ENCODE results near the gene FRZB.

Gene FRZB

DNA sequence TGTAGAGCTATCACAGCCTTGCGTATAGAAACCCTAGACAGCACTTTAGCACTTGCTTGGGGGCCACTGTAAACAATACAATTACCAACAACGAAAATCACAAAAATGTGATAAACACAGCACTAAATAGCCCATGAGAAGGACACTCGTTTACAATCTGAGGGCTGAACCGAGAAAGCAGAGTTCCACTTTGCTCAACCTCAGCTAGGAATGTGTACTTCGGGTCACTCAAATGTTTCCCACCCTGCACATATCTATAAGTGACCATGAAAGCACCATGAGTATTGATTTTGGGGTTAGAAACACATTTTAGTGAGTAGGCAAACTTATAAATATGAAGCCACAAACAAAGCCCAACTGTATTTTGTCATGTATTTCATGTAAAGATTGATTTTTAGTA, 62.3 kb downstream of the FRZB start:
- no peak for DNase-seq (ENCODE audit: low read depth in 3 of 3, low spot score in 1 of 3)

DNA sequence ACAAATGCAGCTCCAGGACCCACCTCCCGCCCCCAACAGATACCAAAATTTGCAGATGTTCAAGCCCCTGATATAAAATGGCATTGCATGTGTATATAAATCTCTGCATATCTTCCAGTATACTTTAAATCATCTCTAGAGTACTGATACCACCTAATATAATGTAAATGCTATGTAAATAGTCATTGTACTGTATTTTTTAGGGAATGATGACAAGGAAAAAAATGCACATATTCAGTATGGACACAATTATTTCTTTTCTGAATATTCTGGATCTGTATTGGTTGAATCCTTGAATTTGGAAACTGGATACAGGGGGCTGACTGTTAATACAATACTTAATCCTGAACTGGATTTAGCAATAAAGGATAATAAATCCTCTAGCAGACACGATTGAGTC, 67.7 kb downstream of the FRZB start:
- no peak for DNase-seq (ENCODE audit: low read depth in 3 of 3, low spot score in 1 of 3)

DNA sequence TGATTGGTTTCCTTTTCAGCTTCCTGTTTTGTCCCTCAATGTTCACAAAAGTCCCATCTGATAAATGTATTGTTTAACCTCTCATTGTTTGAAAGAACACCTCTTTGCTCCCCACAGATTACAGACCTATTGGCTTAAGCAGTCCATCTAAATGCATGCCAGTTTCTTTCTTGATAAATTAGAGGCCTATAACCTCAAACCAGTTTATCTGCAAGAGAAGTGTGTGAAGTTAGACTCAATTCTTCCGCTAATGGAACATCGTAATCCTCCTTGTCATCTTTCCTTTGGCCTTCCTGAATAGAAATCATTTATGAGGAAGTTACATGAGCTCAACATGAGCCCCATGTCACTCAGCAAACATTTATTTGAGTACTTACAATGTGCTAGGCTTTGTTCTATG, 74.0 kb downstream of the FRZB start:
- no peak for DNase-seq (ENCODE audit: low read depth in 3 of 3, low spot score in 1 of 3)

DNA sequence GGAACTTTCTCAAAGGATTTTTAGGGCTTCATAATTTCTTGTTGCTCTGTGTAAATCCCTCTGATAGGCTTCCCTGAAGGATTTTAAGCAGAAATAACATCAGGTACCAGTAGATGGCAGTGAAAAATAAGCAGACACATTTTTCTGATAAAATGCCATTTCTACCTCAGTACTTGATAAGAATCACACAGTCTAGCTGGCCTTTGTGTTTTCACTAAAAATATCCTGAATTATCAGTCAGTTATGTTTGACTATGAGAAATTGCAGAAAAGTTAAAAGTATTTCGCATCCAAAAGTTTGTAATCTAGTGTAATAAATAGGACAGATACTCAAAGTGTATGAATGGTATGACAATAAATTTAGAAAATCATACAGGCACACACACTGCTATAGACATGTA, 81.7 kb downstream of the FRZB start:
- no peak for DNase-seq (ENCODE audit: low read depth in 3 of 3, low spot score in 1 of 3)

DNA sequence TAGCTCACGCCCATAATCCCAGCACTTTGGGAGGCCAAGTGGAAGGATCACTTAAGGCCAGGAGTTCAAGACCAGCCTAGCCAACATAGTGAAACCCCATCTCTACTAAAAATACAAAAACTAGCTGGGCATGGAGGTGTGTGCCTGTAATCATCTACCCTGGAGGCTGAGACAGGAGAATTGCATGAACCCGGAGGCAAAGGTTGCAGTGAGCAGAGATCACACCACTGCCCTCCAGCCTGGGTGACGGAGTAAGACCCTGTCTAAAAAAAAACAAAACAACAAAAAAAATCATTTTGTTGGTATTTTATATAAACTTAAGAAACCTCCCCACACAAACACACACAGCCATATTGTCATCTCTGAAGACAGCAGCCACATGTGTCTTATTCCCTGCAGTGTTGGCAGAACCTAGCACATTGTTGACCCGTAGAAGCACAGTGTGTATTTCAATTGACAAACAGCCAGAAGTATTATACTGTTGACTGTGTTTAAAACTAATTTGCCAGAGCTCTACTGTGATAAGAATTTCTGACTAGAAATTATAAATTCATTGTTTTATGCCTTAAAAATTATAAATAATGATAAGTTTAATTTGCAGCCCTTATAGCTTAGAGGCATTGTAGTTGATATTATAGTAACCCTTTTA, 82.3 kb downstream of the FRZB start:
- no peak for DNase-seq (ENCODE audit: low read depth in 3 of 3, low spot score in 1 of 3)
